H1 (cell line): ENCODE results near the gene SLC35E1. TPM values are rescaled to one million over a fixed set of nuclear protein-coding genes. Genes with fewer than 3 reads are reported as not detected.

Experiments used
- CHD7 ChIP-seq: fragments of 300-600 bp; sonication (generic); IDR thresholded peaks from 2 replicates; pipeline ENCODE4 v1.7.1; 2012; ENCODE audit warnings: low read length, moderate library complexity, mild to moderate bottlenecking, inconsistent platforms; ENCODE audit not compliant: insufficient replicate concordance
- polyA plus RNA-seq, 7 experiments: library from polyadenylated mRNA; depleted of rRNA in 3 of 7; stranded (reverse) in 5 of 7; unstranded in 2 of 7; fragments of >200 nt in 5 of 7; fragments of 200-250 nt in 2 of 7; gene quantifications; 1 replicate in 5 of 7; 2 replicates in 1 of 7; 4 replicates in 1 of 7; pipeline versions ENCODE4 v1.2.1 to v1.2.3, GENCODE V29; 2011 to 2013; ENCODE audit warnings: missing spikeins in 2 of 7, mixed read lengths in 2 of 7
- total RNA-seq: library from RNA; stranded (reverse); fragmentation: NEBNext Ultra II Directional; extraction: Animal tissue kit (Norgen Biotek cat#: 25700); gene quantifications from 2 replicates; pipeline ENCODE4 v1.2.1, GENCODE V29; 2021

Gene SLC35E1
- total and polyA plus RNA-seq, 2 of the 8 experiments (the other 6 are each of a cell fraction or from before 2014, with no cell fraction given), result 26.0 to 31.9 TPM

GRCh38 chr19:16520074-16520973, 51.9 kb downstream of the SLC35E1 start (continued):
- no peak for TF ChIP-seq CHD7
